HepG2 (cell line): ENCODE results near the gene CYCS. TPM values are rescaled to one million over a fixed set of nuclear protein-coding genes. Genes with fewer than 3 reads are reported as not detected.

Source experiments
- ATAC-seq: fragments of 200-7000 bp; cut with Tn5 transposase; 3 replicates; pipeline ENCODE4 v1.9.1; 2020; ENCODE audit warnings: mild to moderate bottlenecking, moderate library complexity
- BruUV-seq: library from RNA; stranded (reverse); fragments of 400-500 nt; replicated peaks from 2 replicates; lab custom pipeline; 2021; lab: Mats Ljungman, UMichigan
- CTCF ChIA-PET: fragments of 300-600 bp; formaldehyde crosslinking; extraction: SDS; loops from one replicate; lab custom pipeline; 2021; ENCODE audit warnings: low total read pairs, inconsistent platforms, low intra/inter-chr PET ratio; lab: Yijun Ruan, JAX
- POLR2A ChIA-PET: fragments of 350-600 bp; sonication (Branson Sonifier 250); formaldehyde crosslinking; loops from one replicate; lab custom pipeline; 2020; ENCODE audit warnings: antibody characterized with exemption, inconsistent platforms; lab: Yijun Ruan, JAX
- DNase-seq: peaks from one replicate; pipeline ENCODE4 v3.0.0-alpha.2; 2015; ENCODE audit warnings: low spot score
- FAIRE-seq: peaks from 3 replicates; lab custom pipeline; 2011; peaks lifted over from hg19 to GRCh38; lab: Jason Lieb, UNC
- H2AFZ ChIP-seq: one replicate; pipeline ENCODE4 v1.6.1; 2011; ENCODE audit warnings: low read length, inconsistent platforms
- H3K27ac ChIP-seq: fragments of 300-600 bp; 3 replicates; pipeline ENCODE4 v1.8.0; 2011; ENCODE audit warnings: mixed run types, mild to moderate bottlenecking, mixed read lengths, low read length, inconsistent platforms; ENCODE audit not compliant: insufficient read depth; ENCODE audit errors: extremely low read length
- H3K27me3 ChIP-seq, 2 experiments: fragments of 200-600 bp in 1 of 2; 2 replicates in 1 of 2; 3 replicates in 1 of 2; pipeline versions ENCODE4 v1.6.0 to v1.8.0; 2011; ENCODE audit warnings: low read length in 2 of 2, mild to moderate bottlenecking in 2 of 2, moderate library complexity in 2 of 2, inconsistent platforms in 1 of 2; ENCODE audit not compliant: insufficient read depth in 2 of 2, control insufficient read depth in 1 of 2
- H3K36me3 ChIP-seq, 2 experiments: fragments of 200-600 bp in 1 of 2; replicated peaks in 1 of 2; 2 replicates in 1 of 2; 3 replicates in 1 of 2; pipeline versions ENCODE4 v1.5.1 to v1.8.0; 2011; ENCODE audit warnings: low read length in 2 of 2, inconsistent platforms in 1 of 2; ENCODE audit not compliant: insufficient read depth in 2 of 2, control insufficient read depth in 1 of 2
- H3K4me1 ChIP-seq: 2 replicates; pipeline ENCODE4 v1.5.1; 2012; ENCODE audit warnings: low read length, inconsistent platforms; ENCODE audit not compliant: insufficient read depth
- H3K4me2 ChIP-seq: 2 replicates; pipeline ENCODE4 v1.6.0; 2011; ENCODE audit warnings: low read depth, low read length, inconsistent platforms
- H3K4me3 ChIP-seq, 3 experiments: fragments of 200-600 bp in 1 of 3; sonication (generic), shearing (Covaris generic) in 1 of 3; replicated peaks in 1 of 3; 2 replicates each; pipeline ENCODE4 v1.5.1; 2011 to 2016; ENCODE audit warnings: low read length in 3 of 3, inconsistent platforms in 2 of 3, low read depth in 2 of 3, mild to moderate bottlenecking in 2 of 3, control low read depth in 1 of 3, mixed read lengths in 1 of 3; ENCODE audit not compliant: insufficient read depth in 1 of 3
- H3K79me2 ChIP-seq: one replicate; pipeline ENCODE4 v1.6.1; 2011; ENCODE audit warnings: low read length, inconsistent platforms; ENCODE audit not compliant: insufficient read depth
- H3K9ac ChIP-seq: 2 replicates; pipeline ENCODE4 v1.6.0; 2011; ENCODE audit warnings: mild to moderate bottlenecking, low read depth, low read length, inconsistent platforms; ENCODE audit not compliant: insufficient read depth
- H3K9me3 ChIP-seq: 2 replicates; pipeline ENCODE4 v1.5.1; 2012; ENCODE audit warnings: mild to moderate bottlenecking, low read length
- H4K20me1 ChIP-seq: 2 replicates; pipeline ENCODE4 v1.6.0; 2011; ENCODE audit warnings: inconsistent platforms, mild to moderate bottlenecking, low read length, moderate library complexity; ENCODE audit not compliant: insufficient read depth
- BCL6 ChIP-seq: IDR thresholded peaks from 2 replicates; pipeline ENCODE4 v1.6.1; 2016; ENCODE audit warnings: missing genetic modification reagents, missing compliant biosample characterization
- GPN1 ChIP-seq: sonication (generic); formaldehyde crosslinking; IDR thresholded peaks from 2 replicates; pipeline ENCODE4 v1.5.1; 2020; ENCODE audit warnings: missing genetic modification reagents, borderline replicate concordance
- JUND ChIP-seq: sonication (generic); formaldehyde crosslinking; IDR thresholded peaks from 2 replicates; pipeline ENCODE4 v1.8.0; 2022; ENCODE audit warnings: mild to moderate bottlenecking, missing genetic modification reagents
- RARA ChIP-seq: IDR thresholded peaks from 2 replicates; pipeline ENCODE4 v1.6.1; 2016; ENCODE audit warnings: missing genetic modification reagents, missing compliant biosample characterization
- SAP130 ChIP-seq: IDR thresholded peaks from 2 replicates; pipeline ENCODE4 v1.6.1; 2016; ENCODE audit warnings: low read depth
- ZNF331 ChIP-seq: sonication (generic); formaldehyde crosslinking; IDR thresholded peaks from 2 replicates; pipeline ENCODE4 v1.4.0; 2020; ENCODE audit warnings: missing genetic modification reagents
- WGBS: methylation state at CpG from one replicate; pipeline ENCODE4 v1.1.6; 2017; ENCODE audit warnings: low lambda C conversion rate; 5-methylcytosine and 5-hydroxymethylcytosine counted together
- in situ Hi-C: cut with HindIII; loops from 2 replicates; pipeline ENCODE4 v1.10.0; 2017; ENCODE audit warnings: low pct_unique_long_range_greater_than_20kb; ENCODE audit not compliant: extremely low pct_ligation_motif_present
- intact Hi-C: fragments of 100-400 bp; cut with micrococcal nuclease; formaldehyde crosslinking; loops from one replicate; pipeline ENCODE4 v1.10.0; 2022; ENCODE audit not compliant: unreplicated experiment
- polyA plus RNA-seq, 8 experiments: library from polyadenylated mRNA; depleted of rRNA in 3 of 8; stranded (reverse) in 7 of 8; unstranded in 1 of 8; fragments of >200 nt; fragmentation: Illumina TruSeq in 4 of 8; extraction: Trizol in 4 of 8; gene quantifications; 2 replicates each; pipeline versions ENCODE4 v1.2.1 to v1.2.3, GENCODE V29; 2011 to 2016; ENCODE audit warnings: low read depth in 4 of 8, missing spikeins in 1 of 8, mixed read lengths in 1 of 8; ENCODE audit not compliant: insufficient read depth in 1 of 8
- total RNA-seq, 5 experiments: library from RNA; depleted of rRNA; stranded (reverse); fragments of >200 nt; fragmentation: Illumina TruSeq; extraction: Trizol; gene quantifications; 2 replicates each; pipeline ENCODE4 v1.2.3, GENCODE V29; 2016; ENCODE audit warnings: low read depth in 1 of 5

Gene CYCS
- total and polyA plus RNA-seq, 2 of the 13 experiments (the other 11 are each of a cell fraction or from before 2014, with no cell fraction given) = 35.9 to 202 TPM

- ChIA-PET POLR2A (no interaction called here), CTCF (no interaction called here)
- ATAC-seq (peak; percentile 90), DNase-seq (peak; percentile 55), FAIRE-seq (no peak)
- H3K27me3 ChIP-seq = peaks cover 0 to 4% of the 10 kb centered on the region in 2 experiments; a peak in 1 of 5 replicates
- no TSS peak for BruUV-seq
- no peaks in the 10 kb centered on the region for H3K9me3 ChIP-seq
- peaks cover 33% of the 10 kb centered on the region for H3K4me1 ChIP-seq
- H3K4me3 ChIP-seq = no peak overlapping the region
- intact Hi-C loops = loop anchor here (5.0 kb wide), 1 partner anchor 46 kb away; no protein-coding TSS in a partner anchor
- no peaks in the 10 kb centered on the region for H3K79me2 ChIP-seq
- H4K20me1 ChIP-seq = no peaks in the 10 kb centered on the region
- 0% methylated on average over 2 of the region's 2 CpGs for WGBS
- in situ Hi-C loops = loop anchor here (10.0 kb wide), 1 partner anchor 169 kb away; no protein-coding TSS in a partner anchor
- no peak overlapping the region for H3K27ac ChIP-seq
- no peaks in the 10 kb centered on the region for H3K36me3 ChIP-seq
- no peak overlapping the region for H3K9ac ChIP-seq
- no peak overlapping the region for H3K4me2 ChIP-seq
- TF ChIP-seq GPN1 (no peak), ZNF331 (peak; percentile 31; the same call in 1 of the 2 replicates), JUND (CRISPR knock-in tag) (no peak), BCL6 (CRISPR knock-in tag) (0 out of 2 replicates have a peak, but pooled peaks have one; percentile 23), SAP130 (CRISPR knock-in tag) (peak; percentile 41; the same call in 1 of the 2 replicates), RARA (peak; percentile 73)
- H2AFZ ChIP-seq = no peak overlapping the region
These were observed 51.6 kb downstream of the CYCS start for GRCh38 chr7:25073451-25073850.

Other genes starting within 250 kb of the CYCS start
- 26.4 and 28.9 TPM in 2 replicates for gene OSBPL3, start 145.1 kb downstream of the CYCS start, total RNA-seq (2016; rRNA removed; fragmentation: Illumina TruSeq; extraction: Trizol)
- gene OSBPL3, start 145.1 kb downstream of the CYCS start, polyA plus RNA-seq (2011; rRNA removed) = 8.8 and 9.7 TPM in 2 replicates
- not detected in 2 replicates for gene NPVF, start 103.2 kb upstream of the CYCS start, total RNA-seq (2016; rRNA removed; fragmentation: Illumina TruSeq; extraction: Trizol)
- gene NPVF, start 103.2 kb upstream of the CYCS start, polyA plus RNA-seq (2011; rRNA removed) = not detected in 2 replicates